Measurements from ENCODE around the gene NAT10. TPM values are rescaled to one million over a fixed set of nuclear protein-coding genes. Genes with fewer than 3 reads are reported as not detected.
"Not testable (repeated sequence)": the region's sequence is repeated elsewhere in the genome, so short reads cannot be mapped to it uniquely, and the experiment has no call there.

NAT10 gene
- total RNA-seq, 1 experiment from 2014 or later: 75.5 TPM

- TF ChIP-seq ZBTB43 (CRISPR knock-in tag; IDR thresholded peaks at IDR 0.05) (no peak), ZNF416 (CRISPR knock-in tag; IDR thresholded peaks at IDR 0.05) (no peak), MXD4 (CRISPR knock-in tag; IDR thresholded peaks at IDR 0.05; ENCODE audit: borderline replicate concordance) (no peak), JUN (CRISPR knock-in tag; IDR thresholded peaks at IDR 0.05) (no peak), USF1 (CRISPR knock-in tag; IDR thresholded peaks at IDR 0.05) (no peak), ATF1 (CRISPR knock-in tag; IDR thresholded peaks at IDR 0.05) (no peak), ZNF281 (CRISPR knock-in tag; IDR thresholded peaks at IDR 0.05) (no peak), CBFB (CRISPR knock-in tag; IDR thresholded peaks at IDR 0.05; ENCODE audit: low read depth) (no peak), E2F5 (CRISPR knock-in tag; IDR thresholded peaks at IDR 0.05) (no peak), USF2 (CRISPR knock-in tag; IDR thresholded peaks at IDR 0.05) (no peak)
Observed at GRCh38 chr11:34180040-34180813, 74.8 kb downstream of the NAT10 start (continued).

- H3K4me1 Mint-ChIP-seq: peaks cover 11% of the 10 kb centered on the region
- H3K27ac Mint-ChIP-seq; POLR2A ChIA-PET; ATAC-seq; H3K9me3 Mint-ChIP-seq; DNase-seq (ENCODE audit: low spot score); H3K36me3 Mint-ChIP-seq; H3K27me3 Mint-ChIP-seq (ENCODE audit: low read depth); H3K4me3 Mint-ChIP-seq: not testable (repeated sequence)
- CTCF ChIA-PET: interaction anchor here (1.0 to 2.1 kb wide), 2 partner anchors 177 to 312 kb away, joined by 3 to 7 read pairs; partner anchors contain the start of gene ABTB2
Observed at GRCh38 chr11:34180814-34181165, 75.4 kb downstream of the NAT10 start.

GRCh38 chr11:34181251-34181650 is 75.8 kb downstream of the NAT10 start:
- POLR2A ChIA-PET: no interaction called here
- H3K27me3 Mint-ChIP-seq (ENCODE audit: low read depth): no peaks in the 10 kb centered on the region
- H3K9me3 Mint-ChIP-seq: no peaks in the 10 kb centered on the region
- no peak overlapping the region for H3K4me3 Mint-ChIP-seq
- no peak for DNase-seq (ENCODE audit: low spot score)
- TF ChIP-seq JAZF1 (CRISPR knock-in tag; IDR thresholded peaks at IDR 0.05) (no peak), NFYB (CRISPR knock-in tag; conservative IDR thresholded peaks at IDR 0.05; ENCODE audit: low read depth) (no peak), TCF7 (CRISPR knock-in tag; IDR thresholded peaks at IDR 0.05; ENCODE audit: low read depth) (no peak), JUN (CRISPR knock-in tag; IDR thresholded peaks at IDR 0.05) (no peak), SMAD4 (CRISPR knock-in tag; IDR thresholded peaks at IDR 0.05) (no peak), SOX15 (CRISPR knock-in tag; IDR thresholded peaks at IDR 0.05) (no peak), GTF2I (CRISPR knock-in tag; conservative IDR thresholded peaks at IDR 0.05) (no peak)
- no peak for ATAC-seq
- no peaks in the 10 kb centered on the region for H3K36me3 Mint-ChIP-seq
- no peak overlapping the region for H3K27ac Mint-ChIP-seq
- CTCF ChIA-PET: interaction anchor here (1.0 to 2.1 kb wide), 3 partner anchors 13 to 311 kb away, joined by 3 to 7 read pairs (median 3); partner anchors contain the start of gene ABTB2
- H3K4me1 Mint-ChIP-seq: peaks cover 15% of the 10 kb centered on the region

Measured in WTC11 (cell line).